ENCODE results near the gene ARF1. TPM values are rescaled to one million over a fixed set of nuclear protein-coding genes. Genes with fewer than 3 reads are reported as not detected.

ARF1 gene
- total and polyA plus RNA-seq, 10 of the 15 experiments (the other 5 are each of a cell fraction or from before 2014, with no cell fraction given): 48.4 to 508 (median 283) TPM

DNA sequence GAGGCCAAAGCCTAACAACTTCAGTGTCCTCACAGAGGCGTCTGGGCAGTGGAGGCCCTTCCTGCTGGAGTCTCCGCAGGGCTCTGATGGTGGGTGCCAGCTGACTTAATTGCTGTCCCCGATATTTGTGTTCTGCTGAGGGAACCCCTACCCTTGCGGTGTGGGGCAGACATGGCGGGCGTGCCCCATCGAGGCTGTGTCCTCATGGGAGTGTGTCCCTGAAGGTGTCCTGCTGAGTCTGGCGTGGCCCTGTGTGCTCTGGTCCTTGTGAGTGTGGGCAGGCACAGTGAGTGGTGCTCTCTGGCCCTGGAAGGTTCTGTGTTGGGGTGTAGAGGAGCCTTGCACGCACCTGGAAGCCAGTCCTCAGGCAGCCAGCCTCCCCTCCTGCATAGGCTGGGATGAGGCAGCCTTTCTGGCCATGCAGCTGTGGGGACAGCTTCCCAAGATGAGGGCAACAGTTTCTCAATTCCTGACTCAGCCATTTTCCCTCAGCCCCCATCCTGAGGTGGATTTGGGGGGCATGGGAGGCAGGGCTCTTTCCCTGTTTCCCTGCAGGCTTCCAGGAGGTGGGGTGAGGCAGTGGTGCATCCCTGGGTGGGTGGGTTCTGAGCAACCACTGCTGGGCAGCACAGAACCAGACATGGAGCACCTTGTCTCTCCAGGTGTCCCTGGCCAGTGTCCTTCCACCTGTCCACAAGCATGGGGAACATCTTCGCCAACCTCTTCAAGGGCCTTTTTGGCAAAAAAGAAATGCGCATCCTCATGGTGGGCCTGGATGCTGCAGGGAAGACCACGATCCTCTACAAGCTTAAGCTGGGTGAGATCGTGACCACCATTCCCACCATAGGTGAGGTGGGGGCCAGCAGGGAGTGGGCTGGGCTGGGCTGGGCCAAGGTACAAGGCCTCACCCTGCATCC, 14.2 kb downstream of the ARF1 start:
- DNase-seq (ENCODE audit: low read depth, low spot score): no peak
- Histone ChIP-seq H3K9me3 (replicated peaks; ENCODE audit: control insufficient read depth, insufficient read depth, low read length) (peaks cover 24% of the 10 kb centered on the region; the same call in 2 of the 3 replicates), H4K20me1 (ENCODE audit: control insufficient read depth, insufficient read depth) (peaks cover 38% of the 10 kb centered on the region)

DNA sequence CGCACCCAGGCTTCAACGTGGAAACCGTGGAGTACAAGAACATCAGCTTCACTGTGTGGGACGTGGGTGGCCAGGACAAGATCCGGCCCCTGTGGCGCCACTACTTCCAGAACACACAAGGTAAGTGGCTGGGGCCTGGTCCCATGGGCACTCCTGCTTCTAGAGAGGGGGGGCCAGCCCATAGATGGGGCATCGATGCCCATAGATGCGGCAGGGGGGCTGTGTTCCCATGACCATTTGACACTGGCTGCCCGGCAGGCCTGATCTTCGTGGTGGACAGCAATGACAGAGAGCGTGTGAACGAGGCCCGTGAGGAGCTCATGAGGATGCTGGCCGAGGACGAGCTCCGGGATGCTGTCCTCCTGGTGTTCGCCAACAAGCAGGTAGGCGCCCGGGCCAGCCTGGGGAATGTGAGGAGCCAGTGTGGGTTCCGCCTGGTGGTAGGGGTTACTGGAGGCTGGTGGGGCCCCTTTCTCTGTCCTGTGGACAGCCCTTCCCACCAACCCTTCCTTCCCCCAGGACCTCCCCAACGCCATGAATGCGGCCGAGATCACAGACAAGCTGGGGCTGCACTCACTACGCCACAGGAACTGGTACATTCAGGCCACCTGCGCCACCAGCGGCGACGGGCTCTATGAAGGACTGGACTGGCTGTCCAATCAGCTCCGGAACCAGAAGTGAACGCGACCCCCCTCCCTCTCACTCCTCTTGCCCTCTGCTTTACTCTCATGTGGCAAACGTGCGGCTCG, 15.0 kb downstream of the ARF1 start:
- in situ Hi-C loops (cut with MboI): no loop called here
- Histone ChIP-seq H3K27ac (ENCODE audit: control insufficient read depth, insufficient read depth) (no peak overlapping the region), H3K27me3 (replicated peaks in 1 of 2; ENCODE audit: control insufficient read depth in 2 of 2, insufficient read depth in 2 of 2, low read length in 1 of 2) (no peaks in the 10 kb centered on the region), H3K4me3 (no peak overlapping the region), H4K20me1 (ENCODE audit: control insufficient read depth, insufficient read depth) (peaks cover 34% of the 10 kb centered on the region), H3K9ac (ENCODE audit: control insufficient read depth, insufficient read depth, low read length) (no peak overlapping the region), H3K36me3 (ENCODE audit: control insufficient read depth in 2 of 2, insufficient read depth in 2 of 2, low read length in 1 of 2) (peaks cover 12 to 47% of the 10 kb centered on the region in 2 experiments; a peak in 3 of 4 replicates), H2AFZ (ENCODE audit: control insufficient read depth, low read depth, low read length) (no peak overlapping the region), H3K4me1 (ENCODE audit: control insufficient read depth, insufficient read depth, low read length) (no peaks in the 10 kb centered on the region; the same call in 1 of the 2 replicates), H3K79me2 (ENCODE audit: control insufficient read depth, insufficient read depth, low read length) (peaks cover 52% of the 10 kb centered on the region), H3K9me3 (replicated peaks; ENCODE audit: control insufficient read depth, insufficient read depth, low read length) (peaks cover 18% of the 10 kb centered on the region; the same call in 2 of the 3 replicates), H3K4me2 (ENCODE audit: control insufficient read depth, insufficient read depth) (no peak overlapping the region)
- CTCF ChIA-PET: no interaction called here
- TF ChIP-seq IRF4 (IDR thresholded peaks at IDR 0.05; ENCODE audit: low read depth, low read length): no peak
- BruUV-seq (replicated peaks): no TSS peak
- FAIRE-seq (no peak), DNase-seq (ENCODE audit: low read depth, low spot score) (no peak), ATAC-seq (no peak)
- SMC1A ChIA-PET (ENCODE audit: uncharacterized antibody, unreplicated experiment): no interaction called here
- 94% methylated on average over 34 of the region's 34 CpGs for WGBS (ENCODE audit: insufficient coverage, insufficient replicate concordance, low lambda C conversion rate, missing lambda C conversion rate)
- intact Hi-C loops (cut with micrococcal nuclease; ENCODE audit: unreplicated experiment): no loop called here
- RAD21 ChIA-PET (ENCODE audit: unreplicated experiment): no interaction called here
- POLR2A ChIA-PET: no interaction called here

More for the DNA sequence above, 14.2 kb downstream of the ARF1 start:
- intact Hi-C loops (cut with micrococcal nuclease; ENCODE audit: unreplicated experiment): no loop called here
- ChIA-PET POLR2A (no interaction called here), RAD21 (ENCODE audit: unreplicated experiment) (no interaction called here), SMC1A (ENCODE audit: uncharacterized antibody, unreplicated experiment) (no interaction called here), CTCF (no interaction called here)
- H3K4me3 ChIP-seq: no peak overlapping the region
- H3K4me2 ChIP-seq (ENCODE audit: control insufficient read depth, insufficient read depth): no peak overlapping the region
- in situ Hi-C loops (cut with MboI): no loop called here
- no peak for FAIRE-seq
- H3K27ac ChIP-seq (ENCODE audit: control insufficient read depth, insufficient read depth): no peak overlapping the region
- TF ChIP-seq NBN (IDR thresholded peaks at IDR 0.05) (no peak), CBX5 (IDR thresholded peaks at IDR 0.05; ENCODE audit: low read depth) (no peak)
- WGBS (ENCODE audit: insufficient coverage, insufficient replicate concordance, low lambda C conversion rate, missing lambda C conversion rate): 97% methylated on average over 13 of the region's 13 CpGs
- H3K79me2 ChIP-seq (ENCODE audit: control insufficient read depth, insufficient read depth, low read length): peaks cover 56% of the 10 kb centered on the region
- peaks cover 16 to 50% of the 10 kb centered on the region in 2 experiments; a peak in 3 of 4 replicates for H3K36me3 ChIP-seq (ENCODE audit: control insufficient read depth in 2 of 2, insufficient read depth in 2 of 2, low read length in 1 of 2)
- H3K4me1 ChIP-seq (ENCODE audit: control insufficient read depth, insufficient read depth, low read length): no peaks in the 10 kb centered on the region; the same call in 1 of the 2 replicates
- BruUV-seq (replicated peaks): no TSS peak
- no peak for ATAC-seq
- no peak overlapping the region for H3K9ac ChIP-seq (ENCODE audit: control insufficient read depth, insufficient read depth, low read length)
- H2AFZ ChIP-seq (ENCODE audit: control insufficient read depth, low read depth, low read length): no peak overlapping the region
- no peaks in the 10 kb centered on the region for H3K27me3 ChIP-seq (replicated peaks in 1 of 2; ENCODE audit: control insufficient read depth in 2 of 2, insufficient read depth in 2 of 2, low read length in 1 of 2)

Data from GM12878 (cell line).